KMS-11 (cell line): ENCODE results near the gene PMEL.

Experiments
- H2AFZ ChIP-seq: fragments of 200-600 bp; sonication (generic); 2 replicates; pipeline ENCODE4 v1.6.1; 2016; ENCODE audit warnings: antibody characterized with exemption, mixed run types, low read depth
- H3K27ac ChIP-seq: fragments of 200-600 bp; sonication (generic); 2 replicates; pipeline ENCODE4 v1.6.1; 2016; ENCODE audit warnings: mild to moderate bottlenecking, mixed run types
- H3K27me3 ChIP-seq: fragments of 200-600 bp; sonication (generic); 2 replicates; pipeline ENCODE4 v1.6.1; 2017; ENCODE audit warnings: mild to moderate bottlenecking, low read depth, mixed run types, moderate library complexity; ENCODE audit not compliant: insufficient read depth
- H3K36me3 ChIP-seq: fragments of 200-600 bp; sonication (generic); 2 replicates; pipeline ENCODE4 v1.6.1; 2017; ENCODE audit warnings: mild to moderate bottlenecking, mixed run types; ENCODE audit not compliant: insufficient read depth
- H3K4me1 ChIP-seq: fragments of 200-600 bp; sonication (generic); 2 replicates; pipeline ENCODE4 v1.6.1; 2016; ENCODE audit warnings: mild to moderate bottlenecking, low read depth, mixed run types; ENCODE audit not compliant: poor library complexity, severe bottlenecking
- H3K4me2 ChIP-seq: fragments of 200-600 bp; sonication (generic); 2 replicates; pipeline ENCODE4 v1.7.0; 2016; ENCODE audit warnings: mild to moderate bottlenecking, mixed run types
- H3K4me3 ChIP-seq: fragments of 200-600 bp; sonication (generic); IDR thresholded peaks from 2 replicates; pipeline ENCODE4 v1.6.1; 2017; ENCODE audit warnings: low read depth, low read length, mixed read lengths; ENCODE audit not compliant: insufficient read depth
- H3K79me2 ChIP-seq: fragments of 200-600 bp; sonication (generic); 2 replicates; pipeline ENCODE4 v1.6.1; 2016; ENCODE audit warnings: low read depth, mixed run types; ENCODE audit not compliant: insufficient read depth
- H3K9ac ChIP-seq: fragments of 200-600 bp; sonication (generic); 2 replicates; pipeline ENCODE4 v1.6.1; 2016; ENCODE audit warnings: mild to moderate bottlenecking, mixed run types
- H4K20me1 ChIP-seq: fragments of 200-600 bp; sonication (generic); 2 replicates; pipeline ENCODE4 v1.6.1; 2016; ENCODE audit warnings: mild to moderate bottlenecking, mixed run types; ENCODE audit not compliant: insufficient read depth
- CTCF ChIP-seq: fragments of 200-600 bp; sonication (generic); conservative IDR thresholded peaks from 2 replicates; pipeline ENCODE4 v1.6.1; 2017; ENCODE audit warnings: low read depth, mild to moderate bottlenecking, antibody characterized with exemption, low read length, moderate library complexity, mixed read lengths

PMEL gene

GRCh38 chr12:55933169-55933798, 32.6 kb downstream of the PMEL start:
- H3K36me3 ChIP-seq: no peaks in the 10 kb centered on the region

GRCh38 chr12:55932551-55932910, 33.3 kb downstream of the PMEL start:
- Histone ChIP-seq H3K4me1 (peaks cover 40% of the 10 kb centered on the region), H4K20me1 (no peaks in the 10 kb centered on the region), H3K9ac (peak overlapping the region; percentile 39; the same call in 1 of the 2 replicates), H3K27me3 (no peaks in the 10 kb centered on the region; the same call in 1 of the 2 replicates), H3K79me2 (peaks cover 3% of the 10 kb centered on the region), H3K36me3 (no peaks in the 10 kb centered on the region), H2AFZ (peak overlapping the region; percentile 77; the same call in 1 of the 2 replicates), H3K4me2 (peak overlapping the region; percentile 80), H3K27ac (no peak overlapping the region), H3K4me3 (no peak overlapping the region)
- TF ChIP-seq CTCF: no peak

More at GRCh38 chr12:55933169-55933798, 32.6 kb downstream of the PMEL start:
- Histone ChIP-seq H2AFZ (no peak overlapping the region), H3K9ac (no peak overlapping the region), H4K20me1 (no peaks in the 10 kb centered on the region), H3K79me2 (peaks cover 3% of the 10 kb centered on the region), H3K4me3 (no peak overlapping the region), H3K27me3 (no peaks in the 10 kb centered on the region; the same call in 1 of the 2 replicates), H3K27ac (no peak overlapping the region), H3K4me1 (peaks cover 40% of the 10 kb centered on the region), H3K4me2 (peak overlapping the region; percentile 80; the same call in 1 of the 2 replicates)
- TF ChIP-seq CTCF: no peak

GRCh38 chr12:55931780-55932550, 33.9 kb downstream of the PMEL start:
- Histone ChIP-seq H3K4me3 (no peak overlapping the region), H3K4me1 (peaks cover 40% of the 10 kb centered on the region), H3K27me3 (no peaks in the 10 kb centered on the region; the same call in 1 of the 2 replicates), H3K36me3 (no peaks in the 10 kb centered on the region), H4K20me1 (no peaks in the 10 kb centered on the region), H2AFZ (peak overlapping the region; percentile 77), H3K27ac (peak overlapping the region; percentile 93), H3K4me2 (peak overlapping the region; percentile 80), H3K9ac (peak overlapping the region; percentile 39; the same call in 1 of the 2 replicates), H3K79me2 (peaks cover 3% of the 10 kb centered on the region)
- no peak for TF ChIP-seq CTCF

- Histone ChIP-seq H3K4me3 (no peak overlapping the region), H3K27ac (peak overlapping the region; percentile 93), H3K79me2 (peaks cover 6% of the 10 kb centered on the region), H4K20me1 (no peaks in the 10 kb centered on the region), H3K4me1 (peaks cover 41% of the 10 kb centered on the region), H3K9ac (peak overlapping the region; percentile 39; the same call in 1 of the 2 replicates), H3K4me2 (peak overlapping the region; percentile 80), H2AFZ (peak overlapping the region; percentile 77), H3K36me3 (no peaks in the 10 kb centered on the region), H3K27me3 (no peaks in the 10 kb centered on the region; the same call in 1 of the 2 replicates)
- TF ChIP-seq CTCF: no peak
These were observed 34.5 kb downstream of the PMEL start for GRCh38 chr12:55931317-55931779.
